Astrocyte of the spinal cord (primary cell): ENCODE measurements around the gene SETX.

Source experiments
- DNase-seq: peaks from one replicate; pipeline ENCODE4 v3.0.0; 2011; ENCODE audit warnings: low read depth, low spot score
- H3K4me3 ChIP-seq: 2 replicates; pipeline ENCODE4 v1.5.1; 2011; ENCODE audit warnings: low read depth, mild to moderate bottlenecking, low read length, moderate library complexity
- CTCF ChIP-seq: IDR thresholded peaks from 2 replicates; pipeline ENCODE4 v1.5.1; 2012; ENCODE audit warnings: low read depth, mild to moderate bottlenecking, low read length, inconsistent platforms
- in situ Hi-C: cut with HindIII; loops from 2 replicates; pipeline ENCODE4 v1.10.0; 2017; ENCODE audit warnings: low sequenced_read_pairs

The SETX gene

GRCh38 chr9:132319421-132320110 lies 35.2 kb downstream of the SETX start:
- DNase-seq: no peak
- no peak overlapping the region for H3K4me3 ChIP-seq
- in situ Hi-C loops: no loop called here
- no peak for TF ChIP-seq CTCF

- DNase-seq: no peak
- TF ChIP-seq CTCF: peak; percentile 36
- in situ Hi-C loops: no loop called here
- no peak overlapping the region for H3K4me3 ChIP-seq
These were observed 41.9 kb downstream of the SETX start for GRCh38 chr9:132312873-132313272.

GRCh38 chr9:132312426-132312825 lies 42.4 kb downstream of the SETX start:
- in situ Hi-C loops: no loop called here
- no peak for DNase-seq
- TF ChIP-seq CTCF: no peak
- no peak overlapping the region for H3K4me3 ChIP-seq

- no peak for TF ChIP-seq CTCF
- in situ Hi-C loops: no loop called here
- DNase-seq: no peak
These were observed 42.8 kb downstream of the SETX start for GRCh38 chr9:132311978-132312377.

GRCh38 chr9:132309056-132309455 lies 45.7 kb downstream of the SETX start:
- DNase-seq: no peak
- in situ Hi-C loops: no loop called here
- no peak for TF ChIP-seq CTCF
- no peak overlapping the region for H3K4me3 ChIP-seq

More at GRCh38 chr9:132311978-132312377, 42.8 kb downstream of the SETX start:
- H3K4me3 ChIP-seq: no peak overlapping the region

- no peak overlapping the region for H3K4me3 ChIP-seq
- in situ Hi-C loops: no loop called here
- DNase-seq: no peak
- TF ChIP-seq CTCF: no peak
These were observed 53.3 kb downstream of the SETX start for GRCh38 chr9:132301521-132301920.
